ENCODE data around the gene PADI2. TPM values are rescaled to one million over a fixed set of nuclear protein-coding genes. Genes with fewer than 3 reads are reported as not detected.

The PADI2 gene
- total and polyA plus RNA-seq, 4 donors = 0.25 to 2.4 (median 0.96) TPM

GRCh38 chr1:17069452-17070162 lies 49.6 kb downstream of the PADI2 start:
- H3K36me3 ChIP-seq (ENCODE audit: control insufficient read depth in 4 of 4, insufficient read depth in 3 of 4, low read depth in 1 of 4, low read length in 3 of 4) = no peaks in the 10 kb centered on the region
- DNase-seq (ENCODE audit: low spot score) = no peak
- no peak overlapping the region for H3K4me3 ChIP-seq (ENCODE audit: low read depth in 1 of 3, low read length in 3 of 3)
- H3K4me1 ChIP-seq (ENCODE audit: control insufficient read depth in 4 of 4, insufficient read depth in 4 of 4, low read length in 3 of 4) = no peaks in the 10 kb centered on the region
- H3K27ac ChIP-seq (ENCODE audit: low read depth in 1 of 2, low read length in 2 of 2) = no peak overlapping the region
- H3K27me3 ChIP-seq (ENCODE audit: control insufficient read depth in 4 of 4, insufficient read depth in 4 of 4, low read length in 3 of 4) = no peaks in the 10 kb centered on the region
- TF ChIP-seq RAD21 (IDR thresholded peaks at IDR 0.05) (no peak), HNF4A (conservative IDR thresholded peaks at IDR 0.05) (no peak), JUND (IDR thresholded peaks at IDR 0.05) (no peak), CTCF (IDR thresholded peaks at IDR 0.05; ENCODE audit: low read depth, low read length, missing input control) (no peak), ATF3 (IDR thresholded peaks at IDR 0.05) (no peak), ZBTB33 (IDR thresholded peaks at IDR 0.05) (no peak), FOXA1 (IDR thresholded peaks at IDR 0.05) (no peak), HNF4G (IDR thresholded peaks at IDR 0.05) (no peak)
- H3K9me3 ChIP-seq (ENCODE audit: control insufficient read depth in 4 of 4, low read length in 3 of 4) = no peaks in the 10 kb centered on the region
- no peak overlapping the region for H3K9ac ChIP-seq (ENCODE audit: low read depth in 1 of 2, low read length in 2 of 2)
- WGBS = 93% methylated on average over 6 of the region's 6 CpGs

GRCh38 chr1:17068789-17069188 lies 50.5 kb downstream of the PADI2 start:
- Histone ChIP-seq H3K27ac (ENCODE audit: low read depth in 1 of 2, low read length in 2 of 2) (no peak overlapping the region), H3K4me1 (ENCODE audit: control insufficient read depth in 4 of 4, insufficient read depth in 4 of 4, low read length in 3 of 4) (peaks cover 3 to 8% (median 5%) of the 10 kb centered on the region in 4 donors), H3K36me3 (ENCODE audit: control insufficient read depth in 4 of 4, insufficient read depth in 3 of 4, low read depth in 1 of 4, low read length in 3 of 4) (no peaks in the 10 kb centered on the region), H3K27me3 (ENCODE audit: control insufficient read depth in 4 of 4, insufficient read depth in 4 of 4, low read length in 3 of 4) (no peaks in the 10 kb centered on the region), H3K9me3 (ENCODE audit: control insufficient read depth in 4 of 4, low read length in 3 of 4) (no peaks in the 10 kb centered on the region), H3K9ac (ENCODE audit: low read depth in 1 of 2, low read length in 2 of 2) (no peak overlapping the region), H3K4me3 (ENCODE audit: low read depth in 1 of 3, low read length in 3 of 3) (no peak overlapping the region)
- WGBS = 89% methylated on average over 12 of the region's 12 CpGs
- DNase-seq (ENCODE audit: low spot score) = no peak
- no peak for TF ChIP-seq YY1 (IDR thresholded peaks at IDR 0.05)
- TF ChIP-seq GABPA (IDR thresholded peaks at IDR 0.05 in 1 of 2, conservative IDR thresholded peaks at IDR 0.05 in 1 of 2) = no peak

GRCh38 chr1:17067465-17068240 lies 51.6 kb downstream of the PADI2 start:
- H3K4me1 ChIP-seq (ENCODE audit: control insufficient read depth in 4 of 4, insufficient read depth in 4 of 4, low read length in 3 of 4) = peaks cover 3 to 17% (median 9%) of the 10 kb centered on the region in 4 donors
- no peak overlapping the region for H3K9ac ChIP-seq (ENCODE audit: low read depth in 1 of 2, low read length in 2 of 2)
- no peak overlapping the region for H3K4me3 ChIP-seq (ENCODE audit: low read depth in 1 of 3, low read length in 3 of 3)
- no peak overlapping the region for H3K27ac ChIP-seq (ENCODE audit: low read depth in 1 of 2, low read length in 2 of 2)
- no peaks in the 10 kb centered on the region for H3K36me3 ChIP-seq (ENCODE audit: control insufficient read depth in 4 of 4, insufficient read depth in 3 of 4, low read depth in 1 of 4, low read length in 3 of 4)
- no peak for DNase-seq (ENCODE audit: low spot score)
- TF ChIP-seq FOXA2 (IDR thresholded peaks at IDR 0.05) (no peak), GABPA (IDR thresholded peaks at IDR 0.05 in 1 of 2, conservative IDR thresholded peaks at IDR 0.05 in 1 of 2) (no peak), TAF1 (conservative IDR thresholded peaks at IDR 0.05) (no peak)
- no peaks in the 10 kb centered on the region for H3K27me3 ChIP-seq (ENCODE audit: control insufficient read depth in 4 of 4, insufficient read depth in 4 of 4, low read length in 3 of 4)
- H3K9me3 ChIP-seq (ENCODE audit: control insufficient read depth in 4 of 4, low read length in 3 of 4) = no peaks in the 10 kb centered on the region
- 82% methylated on average over 10 of the region's 10 CpGs for WGBS

All from liver (tissue), 9 donors.